GM23248 (cell line): Measurements from ENCODE around the gene PLIN1. TPM values are rescaled to one million over a fixed set of nuclear protein-coding genes. Genes with fewer than 3 reads are reported as not detected.
"Not testable (repeated sequence)": the region's sequence is repeated elsewhere in the genome, so short reads cannot be mapped to it uniquely, and the experiment has no call there.

Source experiments
- DNase-seq: peaks from one replicate; pipeline ENCODE4 v3.0.0-alpha.2; 2015
- H2AFZ ChIP-seq: fragments of 200-600 bp; sonication (generic); 2 replicates; pipeline ENCODE4 v1.6.1; 2016; ENCODE audit warnings: antibody characterized with exemption
- H3F3A ChIP-seq: fragments of 200-600 bp; sonication (generic); 2 replicates; pipeline ENCODE4 v1.6.1; 2016; ENCODE audit warnings: mild to moderate bottlenecking, antibody characterized with exemption, mixed run types; ENCODE audit not compliant: insufficient read depth
- H3K27ac ChIP-seq: fragments of 200-600 bp; sonication (generic); 2 replicates; pipeline ENCODE4 v1.5.1; 2016; ENCODE audit warnings: mild to moderate bottlenecking
- H3K27me3 ChIP-seq: fragments of 200-600 bp; sonication (generic); replicated peaks from 2 replicates; pipeline ENCODE4 v1.6.1; 2016; ENCODE audit warnings: mild to moderate bottlenecking; ENCODE audit not compliant: insufficient read depth
- H3K36me3 ChIP-seq: fragments of 200-600 bp; sonication (generic); 2 replicates; pipeline ENCODE4 v1.6.1; 2016; ENCODE audit warnings: low read depth, mild to moderate bottlenecking
- H3K4me1 ChIP-seq: fragments of 200-600 bp; sonication (generic); 2 replicates; pipeline ENCODE4 v1.6.1; 2016; ENCODE audit warnings: mild to moderate bottlenecking; ENCODE audit not compliant: insufficient read depth
- H3K4me2 ChIP-seq: fragments of 200-600 bp; sonication (generic); one replicate; pipeline ENCODE4 v1.6.1; 2016; ENCODE audit warnings: mild to moderate bottlenecking; ENCODE audit not compliant: unreplicated experiment
- H3K4me3 ChIP-seq: fragments of 200-600 bp; sonication (generic); 2 replicates; pipeline ENCODE4 v1.5.1; 2016; ENCODE audit warnings: mild to moderate bottlenecking
- H3K79me2 ChIP-seq: fragments of 200-600 bp; sonication (generic); 2 replicates; pipeline ENCODE4 v1.6.1; 2016; ENCODE audit warnings: mild to moderate bottlenecking; ENCODE audit not compliant: insufficient read depth
- H3K9ac ChIP-seq: fragments of 200-600 bp; sonication (generic); 2 replicates; pipeline ENCODE4 v1.6.1; 2016; ENCODE audit warnings: mild to moderate bottlenecking
- H3K9me2 ChIP-seq: fragments of 200-600 bp; sonication (generic); 2 replicates; pipeline ENCODE4 v1.6.1; 2016; ENCODE audit warnings: mixed run types, mild to moderate bottlenecking, moderate library complexity; ENCODE audit not compliant: insufficient read depth
- H3K9me3 ChIP-seq: fragments of 200-600 bp; sonication (generic); one replicate; pipeline ENCODE4 v1.6.1; 2017; ENCODE audit warnings: low read depth
- H4K20me1 ChIP-seq: fragments of 200-600 bp; sonication (generic); 2 replicates; pipeline ENCODE4 v1.6.0; 2016; ENCODE audit not compliant: insufficient read depth
- EZH2 ChIP-seq: fragments of 200-600 bp; sonication (generic); IDR thresholded peaks from 2 replicates; pipeline ENCODE4 v1.6.1; 2018; ENCODE audit warnings: antibody characterized with exemption, mild to moderate bottlenecking; ENCODE audit not compliant: insufficient read depth, poor library complexity, severe bottlenecking
- EZH2phosphoT487 ChIP-seq: fragments of 200-600 bp; sonication (generic); IDR thresholded peaks from 2 replicates; pipeline ENCODE4 v1.6.1; 2018; ENCODE audit warnings: antibody characterized with exemption, moderate library complexity, mild to moderate bottlenecking, low read depth; ENCODE audit not compliant: insufficient read depth
- WGBS, 2 experiments: methylation state at CpG; one replicate each; pipeline ENCODE4 v1.1.6; 2015 to 2017; ENCODE audit warnings: low lambda C conversion rate in 2 of 2, low coverage in 1 of 2; ENCODE audit errors: missing lambda C conversion rate in 2 of 2; 5-methylcytosine and 5-hydroxymethylcytosine counted together
- in situ Hi-C: fragments of 300-500 bp; cut with MboI; formaldehyde crosslinking; loops from 2 replicates; pipeline ENCODE4 v1.15.0; 2020
- polyA plus RNA-seq: library from polyadenylated mRNA; unstranded; fragments of >200 nt; fragmentation: Nextera tagmentation; extraction: Ambion mirVana; gene quantifications from 2 replicates; pipeline ENCODE4 v1.2.1, GENCODE V29; 2016
- total RNA-seq: library from RNA; depleted of rRNA; stranded (reverse); fragments of >200 nt; shearing (Covaris generic); gene quantifications from 2 replicates; pipeline ENCODE4 v1.2.3, GENCODE V29; 2014

The PLIN1 gene
- total and polyA plus RNA-seq, 2 experiments from 2014 or later: not detected

GRCh38 chr15:89693696-89694095, 14.5 kb upstream of the PLIN1 start:
- no peak overlapping the region for H3K4me2 ChIP-seq
- in situ Hi-C loops: no loop called here
- no peaks in the 10 kb centered on the region for H3K9me2 ChIP-seq
- H3K79me2 ChIP-seq: no peaks in the 10 kb centered on the region
- TF ChIP-seq EZH2 (no peak), EZH2phosphoT487 (no peak)
- H3K27me3 ChIP-seq: no peaks in the 10 kb centered on the region
- H4K20me1 ChIP-seq: no peaks in the 10 kb centered on the region
- DNase-seq: no peak
- no peak overlapping the region for H3K27ac ChIP-seq
- H3K9ac ChIP-seq: no peak overlapping the region
- H3K4me1 ChIP-seq: peaks cover 6% of the 10 kb centered on the region; the same call in 1 of the 2 replicates
- H3F3A ChIP-seq: peaks cover 6% of the 10 kb centered on the region; the same call in 1 of the 2 replicates
- H3K36me3 ChIP-seq: no peaks in the 10 kb centered on the region
- no peaks in the 10 kb centered on the region for H3K9me3 ChIP-seq
- no peak overlapping the region for H3K4me3 ChIP-seq
- WGBS, 2 experiments: 33 to 47% methylated on average over 1 of the region's 1 CpG
- no peak overlapping the region for H2AFZ ChIP-seq

DNA sequence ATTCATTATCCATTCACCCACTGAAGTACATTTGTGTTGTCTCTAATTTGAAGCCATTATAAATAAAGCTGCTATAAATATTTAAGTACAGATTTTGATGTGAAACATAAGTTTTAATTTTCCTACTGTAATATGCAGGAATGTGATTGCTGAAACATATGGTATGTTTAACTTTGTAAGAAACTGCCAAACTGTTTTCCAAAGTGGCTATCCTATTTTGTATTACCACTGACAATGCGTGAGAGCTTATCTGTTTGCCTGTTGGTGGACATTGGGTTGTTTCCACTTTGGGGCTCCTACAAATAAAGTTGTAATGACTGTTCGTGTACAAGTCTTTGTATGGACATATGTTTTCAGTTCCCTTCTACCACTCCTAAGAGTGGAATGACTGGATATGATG, 13.9 kb upstream of the PLIN1 start:
- H3K79me2 ChIP-seq: no peaks in the 10 kb centered on the region

DNA sequence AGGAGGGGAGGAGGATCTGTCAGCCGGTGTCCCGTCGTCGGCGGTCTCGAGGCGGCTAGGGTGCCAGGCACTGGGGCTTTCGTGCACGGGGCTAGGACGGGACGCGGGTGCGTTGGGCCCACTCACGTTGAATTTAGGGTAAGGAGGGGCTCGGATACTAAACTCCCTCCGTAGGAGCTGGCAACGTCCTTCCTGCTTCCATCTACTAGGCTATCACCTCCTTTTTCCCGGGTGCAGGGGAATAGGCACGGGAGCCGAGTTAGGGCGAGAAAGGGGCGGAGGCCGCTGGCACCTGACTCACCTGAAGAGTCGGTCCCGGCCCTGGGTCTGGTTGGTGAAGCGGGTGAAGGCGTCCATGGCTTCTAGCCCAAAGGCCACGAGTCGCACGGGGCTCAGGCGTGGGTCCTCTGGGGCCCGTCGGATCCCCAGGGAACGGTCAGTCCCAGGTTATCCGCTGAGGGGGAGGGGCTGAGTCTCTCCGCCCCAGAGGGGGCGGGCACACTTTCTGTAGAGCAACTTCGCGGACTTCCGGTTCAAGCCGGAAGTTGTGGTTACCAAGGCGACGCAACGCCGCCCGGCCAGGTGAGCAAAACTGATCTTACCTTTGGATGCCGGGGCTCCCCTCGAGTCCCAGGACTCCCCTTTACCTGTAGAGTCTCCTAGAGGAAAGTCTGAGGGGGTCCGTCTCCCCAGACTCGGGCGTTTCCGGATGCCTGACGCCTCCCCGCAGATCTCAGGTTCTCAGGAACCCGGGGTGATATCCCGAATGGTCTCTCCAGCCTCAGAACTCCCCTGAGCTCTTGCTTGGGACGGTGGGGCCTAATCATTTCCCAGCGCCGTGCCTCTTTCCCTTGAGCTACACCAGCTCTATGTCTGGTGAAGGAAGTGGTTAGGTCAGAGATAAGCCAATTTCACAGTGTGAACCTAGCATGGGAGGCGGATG, 11.4 kb upstream of the PLIN1 start, which contains the start of the genes PEX11A and WDR93:
Gene PEX11A, minus strand, starts transcription at position 479 of the 943 bp plus-strand sequence. Its CDS starts 122 bp downstream, at position 357.
Gene WDR93, plus strand, starts transcription at position 536 of the 943 bp plus-strand sequence. CDS start 10,936 bp downstream, outside the sequence.
- Histone ChIP-seq H4K20me1 (no peaks in the 10 kb centered on the region), H3K4me1 (peaks cover 6% of the 10 kb centered on the region; the same call in 1 of the 2 replicates), H3K9me2 (no peaks in the 10 kb centered on the region), H3K4me3 (peak within 1 kb of the TSS; percentile 98), H3F3A (peaks cover 6% of the 10 kb centered on the region; the same call in 1 of the 2 replicates), H3K79me2 (no peaks in the 10 kb centered on the region), H3K27me3 (no peaks in the 10 kb centered on the region), H3K9ac (peak within 1 kb of the TSS; percentile 74), H3K36me3 (no peaks in the 10 kb centered on the region), H3K9me3 (no peaks in the 10 kb centered on the region), H3K4me2 (peak within 1 kb of the TSS; percentile 87), H3K27ac (no peak within 1 kb of the TSS), H2AFZ (peak within 1 kb of the TSS; percentile 99)
- WGBS, 2 experiments: 2 to 4% methylated on average over 53 to 60 of the region's 60 CpGs
- TF ChIP-seq EZH2phosphoT487: no peak
- TF ChIP-seq EZH2: no peak
- in situ Hi-C loops: no loop called here
- DNase-seq: peak; percentile 79

More for the DNA sequence above, 13.9 kb upstream of the PLIN1 start:
- Histone ChIP-seq H3K9ac (no peak overlapping the region), H3F3A (peaks cover 6% of the 10 kb centered on the region; the same call in 1 of the 2 replicates), H3K9me3 (no peaks in the 10 kb centered on the region), H3K4me2 (no peak overlapping the region), H3K4me3 (no peak overlapping the region), H3K36me3 (no peaks in the 10 kb centered on the region), H3K27me3 (no peaks in the 10 kb centered on the region), H4K20me1 (no peaks in the 10 kb centered on the region), H3K4me1 (peaks cover 6% of the 10 kb centered on the region; the same call in 1 of the 2 replicates), H3K27ac (no peak overlapping the region), H3K9me2 (no peaks in the 10 kb centered on the region), H2AFZ (no peak overlapping the region)
- WGBS, 2 experiments: 20 to 35% methylated on average over 2 of the region's 2 CpGs
- in situ Hi-C loops: no loop called here
- TF ChIP-seq EZH2 (no peak), EZH2phosphoT487 (no peak)
- no peak for DNase-seq

DNA sequence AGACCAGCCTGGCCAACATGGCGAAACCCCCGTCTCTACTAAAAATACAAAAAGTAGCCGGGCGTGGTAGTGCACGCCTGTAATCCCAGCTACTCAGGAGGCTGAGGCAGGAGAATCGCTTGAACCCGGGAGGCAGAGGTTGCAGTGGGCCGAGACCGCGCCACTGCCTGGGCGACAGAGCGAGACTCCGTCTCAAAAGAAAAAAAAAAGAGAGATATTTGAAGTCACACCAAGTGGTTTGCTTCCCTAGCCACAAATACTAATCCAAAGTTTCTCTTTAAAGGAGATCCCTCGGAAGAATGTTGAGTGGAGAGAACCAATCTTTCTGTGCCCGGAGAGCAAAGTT, 10.7 kb upstream of the PLIN1 start:
- H3K9me3 ChIP-seq, DNase-seq, in situ Hi-C loops, H3F3A ChIP-seq, H3K27me3 ChIP-seq, H3K27ac ChIP-seq, H3K79me2 ChIP-seq, H4K20me1 ChIP-seq, H3K9me2 ChIP-seq, H3K4me1 ChIP-seq, H3K36me3 ChIP-seq: not testable (repeated sequence)
- Histone ChIP-seq H2AFZ (peak overlapping the region; percentile 99), H3K4me3 (peak overlapping the region; percentile 98), H3K9ac (peak overlapping the region; percentile 74), H3K4me2 (peak overlapping the region; percentile 87)
- 52 to 53% methylated on average over 15 of the region's 15 CpGs for WGBS, 2 experiments
